GM19239 (cell line): ENCODE data around the gene SCAF4.
"Not testable (repeated sequence)": the region's sequence is repeated elsewhere in the genome, so short reads cannot be mapped to it uniquely, and the experiment has no call there.

Experiments
- DNase-seq: peaks from one replicate; pipeline ENCODE4 v3.0.0; 2011; ENCODE audit warnings: low spot score; ENCODE audit not compliant: insufficient read length
- FAIRE-seq: peaks from 2 replicates; lab custom pipeline; 2011; peaks lifted over from hg19 to GRCh38; lab: Jason Lieb, UNC

The SCAF4 gene

GRCh38 chr21:31656199-31657095 is 75.5 kb downstream of the SCAF4 start:
- DNase-seq: no peak
- FAIRE-seq: no peak

DNA sequence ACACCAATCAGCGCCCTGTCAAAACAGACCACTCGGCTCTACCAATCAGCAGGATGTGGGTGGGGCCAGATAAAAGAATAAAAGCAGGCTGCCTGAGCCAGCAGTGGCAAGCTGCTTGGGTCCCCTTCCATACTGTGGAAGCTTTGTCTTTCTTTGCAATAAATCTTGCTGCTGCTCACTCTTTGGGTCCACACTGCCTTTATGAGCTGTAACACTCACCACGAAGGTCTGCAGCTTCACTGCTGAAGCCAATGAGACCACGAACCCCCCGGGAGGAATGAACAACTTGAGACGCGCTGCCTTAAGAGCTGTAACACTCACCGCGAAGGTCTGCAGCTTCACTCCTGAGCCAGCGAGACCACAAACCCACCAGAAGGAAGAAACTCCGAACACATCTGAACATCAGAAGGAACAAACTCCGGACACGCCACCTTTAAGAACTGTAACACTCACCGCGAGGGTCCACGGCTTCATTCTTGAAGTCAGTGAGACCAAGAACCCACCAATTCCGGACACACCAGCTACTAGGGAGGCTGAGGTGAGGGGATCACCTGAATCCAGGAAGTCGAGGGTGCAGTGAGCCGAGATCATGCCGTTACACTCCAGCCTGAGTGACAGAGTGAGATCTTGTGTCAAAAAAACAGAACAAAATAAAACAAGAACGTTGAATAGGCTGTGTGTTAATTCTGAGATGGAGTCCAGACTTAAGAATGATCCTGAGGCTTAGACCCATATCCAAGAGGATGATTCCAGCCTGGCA is 76.9 kb downstream of the SCAF4 start:
- FAIRE-seq, DNase-seq: not testable (repeated sequence)

- FAIRE-seq: no peak
- no peak for DNase-seq
Measured at GRCh38 chr21:31654340-31654739, 77.6 kb downstream of the SCAF4 start.

DNA sequence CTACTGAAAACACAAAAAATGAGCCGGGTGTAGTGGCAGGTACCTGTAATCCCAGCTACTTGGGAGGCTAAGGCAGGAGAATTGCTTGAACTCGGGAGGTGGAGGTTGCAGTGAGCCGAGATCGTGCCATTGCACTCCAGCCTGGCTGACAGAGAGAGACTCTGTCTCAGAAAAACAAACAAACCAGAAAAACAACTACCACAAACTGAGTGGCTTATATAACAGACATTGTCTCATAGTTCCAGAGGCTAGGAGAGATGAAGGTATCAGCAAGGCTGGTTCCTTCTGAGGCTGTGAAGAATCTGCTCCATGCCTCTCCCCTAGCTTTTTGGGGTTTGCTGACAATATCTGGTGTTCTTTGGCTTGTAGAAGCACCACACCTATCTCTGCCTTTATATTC is 80.4 kb downstream of the SCAF4 start:
- not testable (repeated sequence) for FAIRE-seq, DNase-seq

DNA sequence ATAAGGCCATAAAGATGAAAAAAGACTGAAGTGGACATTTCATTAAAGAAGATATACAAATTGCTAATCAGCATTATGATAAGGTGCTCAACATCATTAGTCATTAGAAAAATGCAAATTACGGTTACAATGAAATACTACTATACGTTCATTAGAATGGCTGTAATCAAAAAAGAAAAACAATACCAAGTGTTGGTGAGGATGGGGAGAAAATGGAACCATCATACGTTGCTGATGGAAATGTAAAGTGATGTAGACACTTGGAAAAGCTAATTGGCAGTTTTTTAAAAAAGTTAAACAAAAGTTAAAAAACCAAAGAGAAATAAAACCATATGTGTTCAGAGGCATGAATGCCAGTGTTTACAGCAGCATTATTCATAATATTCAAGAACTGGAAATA is 81.0 kb downstream of the SCAF4 start:
- FAIRE-seq: no peak
- DNase-seq: no peak

- DNase-seq: no peak
- no peak for FAIRE-seq
Measured at GRCh38 chr21:31647650-31648049, 84.3 kb downstream of the SCAF4 start.

- FAIRE-seq (no peak), DNase-seq (no peak)
Measured at GRCh38 chr21:31644643-31645042, 87.3 kb downstream of the SCAF4 start.

DNA sequence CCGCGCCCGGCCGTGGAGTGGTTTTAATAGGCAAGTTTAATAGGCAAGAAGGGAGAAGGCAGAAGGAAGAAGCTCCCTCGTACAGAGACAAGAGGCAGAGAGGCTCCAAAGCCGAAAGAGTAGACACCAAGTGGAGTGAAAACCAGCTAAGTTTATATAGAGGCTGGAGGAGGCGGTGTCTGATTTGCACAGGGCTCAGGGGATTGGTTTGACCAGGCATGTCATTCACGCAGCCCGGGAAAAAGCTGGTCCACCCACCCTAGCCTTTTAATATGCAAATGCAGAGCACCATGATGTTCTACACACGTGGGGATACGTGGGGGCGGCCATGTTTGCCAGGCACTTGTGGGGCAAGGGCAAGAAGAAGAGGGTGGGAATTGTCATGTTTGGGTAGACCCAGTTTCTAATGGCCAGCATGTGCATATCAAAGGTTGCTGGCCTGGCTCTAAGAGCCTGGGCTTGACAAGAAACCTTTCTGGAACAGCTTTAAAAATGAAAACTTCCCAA is 90.4 kb downstream of the SCAF4 start:
- no peak for FAIRE-seq
- no peak for DNase-seq

DNA sequence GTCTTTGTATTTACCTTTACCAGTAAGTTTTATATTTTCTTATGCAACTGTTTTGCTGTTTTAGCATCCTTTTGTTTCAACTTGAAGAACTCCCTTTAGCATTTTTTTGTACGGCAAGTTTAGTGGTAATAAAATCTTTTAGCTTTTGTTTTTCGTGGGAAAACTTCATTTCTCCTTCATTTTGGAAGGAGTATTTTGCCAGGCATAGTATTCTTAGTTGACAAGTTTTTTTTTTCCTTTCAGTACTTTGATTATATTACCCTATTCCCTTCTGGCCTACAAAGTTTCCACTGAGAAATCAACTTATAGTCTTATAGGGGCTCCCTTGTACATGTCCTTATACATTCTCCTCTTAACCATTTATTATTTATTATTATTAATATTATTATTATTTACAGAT is 95.0 kb downstream of the SCAF4 start:
- no peak for FAIRE-seq

GRCh38 chr21:31634993-31635392 is 96.9 kb downstream of the SCAF4 start:
- FAIRE-seq (no peak), DNase-seq (no peak)

More for the DNA sequence above, 95.0 kb downstream of the SCAF4 start:
- DNase-seq: no peak

- not testable (repeated sequence) for FAIRE-seq, DNase-seq
Measured at GRCh38 chr21:31631881-31632280, 100.0 kb downstream of the SCAF4 start.

DNA sequence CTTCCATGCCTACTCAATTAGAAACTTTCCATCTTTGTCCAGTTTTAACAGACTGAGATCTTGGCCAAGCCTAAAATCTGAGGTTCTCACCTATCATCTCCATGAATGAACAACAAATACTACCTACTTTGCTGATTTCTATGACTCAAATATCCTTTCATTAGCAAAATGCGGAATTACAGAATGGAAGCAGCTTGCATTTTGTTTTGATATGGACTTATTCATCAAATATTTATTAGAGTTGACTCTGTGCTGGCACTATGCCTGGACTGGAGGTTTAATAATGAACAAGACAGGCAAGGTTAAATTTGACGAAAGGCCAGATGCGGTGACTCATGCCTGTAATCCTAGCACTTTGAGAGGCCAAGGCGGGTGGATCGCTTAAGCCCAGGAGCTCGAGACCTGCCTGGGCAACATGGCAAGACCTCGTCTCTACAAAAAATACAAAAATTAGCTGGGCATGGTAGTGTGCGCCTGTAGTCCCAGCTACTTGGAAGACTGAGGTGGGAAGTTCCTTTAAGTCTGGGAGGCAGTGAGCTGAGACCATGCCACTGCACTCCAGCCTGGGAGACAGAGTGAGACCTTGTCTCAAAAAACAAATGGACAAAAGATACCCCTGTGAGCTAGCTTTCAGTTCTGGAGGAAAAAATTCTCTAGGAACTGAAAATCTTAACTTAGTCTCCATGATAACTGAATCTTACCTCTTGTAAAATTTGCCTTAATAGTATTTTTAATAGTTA is 101.8 kb downstream of the SCAF4 start:
- DNase-seq: no peak
- FAIRE-seq: no peak

- FAIRE-seq (no peak), DNase-seq (no peak)
Measured at GRCh38 chr21:31624961-31625491, 106.9 kb downstream of the SCAF4 start.

DNA sequence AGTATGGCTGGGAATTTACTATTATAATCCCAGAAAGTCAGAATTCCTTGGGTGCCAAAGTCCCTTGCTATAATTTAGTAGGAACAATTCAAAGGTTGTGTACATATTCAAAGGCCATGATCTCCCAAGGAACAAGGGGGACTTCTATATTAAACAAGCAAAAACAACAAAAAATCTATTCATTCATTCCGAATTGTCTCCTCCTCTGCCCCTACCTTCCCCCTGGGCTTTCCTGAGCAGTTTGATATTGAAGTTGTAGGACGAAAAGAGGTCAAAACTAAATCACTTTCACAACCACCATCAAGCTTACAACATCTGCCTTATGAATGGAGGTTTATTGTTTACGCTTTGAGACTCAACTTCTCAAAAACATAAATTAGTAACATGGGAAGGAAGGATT is 107.7 kb downstream of the SCAF4 start:
- DNase-seq: no peak
- FAIRE-seq: no peak

DNA sequence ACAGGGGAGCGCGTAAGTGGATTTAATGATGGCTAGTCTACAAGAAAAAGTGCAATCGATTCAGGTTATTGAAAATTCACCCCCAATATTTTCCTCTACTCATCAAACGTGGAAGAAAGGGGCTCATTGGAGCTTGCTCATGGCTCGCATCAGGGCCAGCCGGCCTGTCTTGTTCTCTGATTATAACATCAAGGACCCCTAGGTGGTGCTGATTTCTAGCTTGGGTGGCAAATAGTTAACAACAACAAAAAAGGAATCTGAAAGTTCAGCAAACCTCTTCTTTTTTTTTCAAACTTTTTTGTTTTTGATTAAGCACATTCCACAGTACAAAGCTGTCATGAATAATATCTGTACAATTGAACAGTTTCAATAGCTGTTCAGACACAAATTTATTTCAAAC is 108.3 kb downstream of the SCAF4 start:
- DNase-seq: no peak
- FAIRE-seq: no peak

DNA sequence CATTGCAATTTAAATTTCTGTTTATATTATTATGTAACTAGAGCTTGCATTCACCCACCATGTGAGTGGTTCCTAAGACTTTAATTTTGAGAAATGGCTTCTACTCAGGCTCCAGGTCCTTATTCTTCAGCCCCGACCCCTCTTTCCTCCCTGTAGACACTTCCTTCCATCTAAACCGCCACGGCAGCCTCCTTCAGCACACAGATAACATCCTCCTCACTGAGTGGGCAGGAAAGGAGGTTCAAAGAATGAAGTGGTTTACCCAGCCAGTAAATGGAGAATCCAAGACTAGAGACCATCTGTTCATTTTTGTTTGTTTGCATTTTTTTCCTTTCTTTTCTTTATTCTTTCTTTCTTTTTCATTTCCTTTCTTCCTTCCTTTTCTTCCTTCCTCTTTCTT is 109.5 kb downstream of the SCAF4 start:
- DNase-seq (no peak), FAIRE-seq (no peak)
